MCF 10A (cell line): Measurements from ENCODE around the gene CLEC2L. TPM values are rescaled to one million over a fixed set of nuclear protein-coding genes. Genes with fewer than 3 reads are reported as not detected.

Source experiments
- BruUV-seq: library from RNA; stranded (reverse); fragments of 400-500 nt; replicated peaks from 2 replicates; lab custom pipeline; 2021; lab: Mats Ljungman, UMichigan
- CTCF ChIA-PET: fragments of 300-600 bp; sonication (Branson Sonifier 250); formaldehyde crosslinking; extraction: SDS; loops from one replicate; lab custom pipeline; 2021; ENCODE audit warnings: antibody characterized with exemption, inconsistent platforms; lab: Yijun Ruan, JAX
- POLR2A ChIA-PET: fragments of 300-600, 350-650 bp; sonication (Branson Sonifier 250); formaldehyde crosslinking; extraction: SDS; loops from one replicate; lab custom pipeline; 2020; ENCODE audit warnings: antibody characterized with exemption, inconsistent platforms; lab: Yijun Ruan, JAX
- DNase-seq: peaks from one replicate; pipeline ENCODE4 v3.0.0-alpha.2; 2018; ENCODE audit not compliant: unreplicated experiment
- H3K27ac Mint-ChIP-seq: one replicate; pipeline ENCODE4 v1.8.0; 2022; ENCODE audit warnings: mild to moderate bottlenecking, low read depth, mixed read lengths; ENCODE audit not compliant: unreplicated experiment
- H3K27me3 Mint-ChIP-seq: one replicate; pipeline ENCODE4 v1.8.0; 2022; ENCODE audit warnings: mixed read lengths; ENCODE audit not compliant: insufficient read depth, unreplicated experiment
- H3K36me3 Mint-ChIP-seq: one replicate; pipeline ENCODE4 v1.8.0; 2022; ENCODE audit warnings: mild to moderate bottlenecking, moderate library complexity, mixed read lengths; ENCODE audit not compliant: insufficient read depth, unreplicated experiment
- H3K4me1 Mint-ChIP-seq: one replicate; pipeline ENCODE4 v1.8.0; 2022; ENCODE audit warnings: mixed read lengths; ENCODE audit not compliant: insufficient read depth, unreplicated experiment
- H3K4me3 Mint-ChIP-seq: one replicate; pipeline ENCODE4 v1.8.0; 2022; ENCODE audit warnings: mild to moderate bottlenecking, moderate library complexity, mixed read lengths; ENCODE audit not compliant: unreplicated experiment
- H3K9me3 Mint-ChIP-seq: one replicate; pipeline ENCODE4 v1.8.0; 2022; ENCODE audit warnings: mixed read lengths; ENCODE audit not compliant: unreplicated experiment
- CTCF ChIP-seq: fragments of 200-600 bp; IDR thresholded peaks from one replicate; pipeline ENCODE4 v1.8.0; 2022; ENCODE audit warnings: antibody characterized with exemption, mild to moderate bottlenecking; ENCODE audit not compliant: unreplicated experiment
- intact Hi-C: fragments of 100-400 bp; cut with micrococcal nuclease; formaldehyde crosslinking; loops from 2 replicates; pipeline ENCODE4 v1.14.1; 2022
- total RNA-seq: library from RNA; stranded (reverse); gene quantifications from 2 replicates; pipeline ENCODE4 v1.2.3, GENCODE V29; 2022

CLEC2L gene
- total RNA-seq, 1 experiment from 2014 or later, result not detected

- BruUV-seq, result no TSS peak
- no peak overlapping the region for H3K4me3 Mint-ChIP-seq
Observed at GRCh38 chr7:139572704-139573385, 49.4 kb downstream of the CLEC2L start.

GRCh38 chr7:139573871-139574270 lies 50.4 kb downstream of the CLEC2L start:
- BruUV-seq, result no TSS peak
- H3K4me1 Mint-ChIP-seq, result no peaks in the 10 kb centered on the region
- DNase-seq, result no peak
- peaks cover 68% of the 10 kb centered on the region for H3K36me3 Mint-ChIP-seq
- ChIA-PET CTCF (interaction anchor here (0.6 to 0.7 kb wide), 3 partner anchors 20 to 73 kb away, joined by 3 read pairs; no protein-coding TSS in a partner anchor), POLR2A (no interaction called here)
- no peak for TF ChIP-seq CTCF
- intact Hi-C loops, result no loop called here
- no peak overlapping the region for H3K27ac Mint-ChIP-seq
- no peak overlapping the region for H3K4me3 Mint-ChIP-seq
- H3K27me3 Mint-ChIP-seq, result no peaks in the 10 kb centered on the region
- no peaks in the 10 kb centered on the region for H3K9me3 Mint-ChIP-seq

More at GRCh38 chr7:139572704-139573385, 49.4 kb downstream of the CLEC2L start:
- intact Hi-C loops, result no loop called here
- Mint-ChIP-seq H3K27ac (no peak overlapping the region), H3K9me3 (no peaks in the 10 kb centered on the region), H3K4me1 (no peaks in the 10 kb centered on the region), H3K36me3 (peaks cover 68% of the 10 kb centered on the region), H3K27me3 (no peaks in the 10 kb centered on the region)
- CTCF ChIA-PET, result interaction anchor here (0.6 kb wide), 1 partner anchor 70 kb away, joined by 3 read pairs; no protein-coding TSS in a partner anchor
- no peak for DNase-seq
- POLR2A ChIA-PET, result no interaction called here
- no peak for TF ChIP-seq CTCF

GRCh38 chr7:139574618-139575337 lies 51.3 kb downstream of the CLEC2L start:
- Mint-ChIP-seq H3K4me1 (no peaks in the 10 kb centered on the region), H3K4me3 (no peak overlapping the region), H3K27me3 (no peaks in the 10 kb centered on the region), H3K9me3 (no peaks in the 10 kb centered on the region), H3K27ac (no peak overlapping the region), H3K36me3 (peaks cover 73% of the 10 kb centered on the region)
- intact Hi-C loops, result no loop called here
- no peak for DNase-seq
- BruUV-seq, result no TSS peak
- POLR2A ChIA-PET, result interaction anchor here (0.6 kb wide), 1 partner anchor 373 kb away, joined by 5 read pairs; no protein-coding TSS in a partner anchor
- CTCF ChIA-PET, result interaction anchor here (0.6 kb wide), 1 partner anchor 72 kb away, joined by 3 read pairs; no protein-coding TSS in a partner anchor
- TF ChIP-seq CTCF, result no peak

- POLR2A ChIA-PET, result interaction anchor here (0.6 kb wide), 1 partner anchor 372 kb away, joined by 5 read pairs; no protein-coding TSS in a partner anchor
- H3K4me3 Mint-ChIP-seq, result no peak overlapping the region
- peaks cover 75% of the 10 kb centered on the region for H3K36me3 Mint-ChIP-seq
- H3K27me3 Mint-ChIP-seq, result no peaks in the 10 kb centered on the region
- H3K9me3 Mint-ChIP-seq, result no peaks in the 10 kb centered on the region
- no peak for DNase-seq
- H3K4me1 Mint-ChIP-seq, result no peaks in the 10 kb centered on the region
- CTCF ChIA-PET, result no interaction called here
- no TSS peak for BruUV-seq
- no peak overlapping the region for H3K27ac Mint-ChIP-seq
- intact Hi-C loops, result no loop called here
- no peak for TF ChIP-seq CTCF
Observed at GRCh38 chr7:139575338-139575680, 51.8 kb downstream of the CLEC2L start.
